AG09309 (cell line): ENCODE results near the gene PHAX.

Experiments used
- DNase-seq: peaks from one replicate; pipeline ENCODE4 v3.0.0-alpha.2; 2010; ENCODE audit warnings: low read depth
- H3K4me3 ChIP-seq: 2 replicates; pipeline ENCODE4 v1.5.1; 2011; ENCODE audit warnings: mild to moderate bottlenecking, low read depth, low read length, moderate library complexity; ENCODE audit not compliant: control insufficient read depth
- CTCF ChIP-seq: IDR thresholded peaks from 2 replicates; pipeline ENCODE4 v1.5.1; 2011; ENCODE audit warnings: mild to moderate bottlenecking, low read depth, low read length, inconsistent platforms; ENCODE audit not compliant: insufficient read depth, control insufficient read depth; ENCODE audit errors: missing control alignments

Gene PHAX

GRCh38 chr5:126576974-126577373 is 23.8 kb upstream of the PHAX start:
- DNase-seq: no peak
- H3K4me3 ChIP-seq: no peak overlapping the region
- TF ChIP-seq CTCF: no peak

GRCh38 chr5:126577415-126577814 is 23.3 kb upstream of the PHAX start:
- DNase-seq: no peak

GRCh38 chr5:126579716-126580115 is 21.0 kb upstream of the PHAX start:
- TF ChIP-seq CTCF: no peak
- no peak for DNase-seq
- no peak overlapping the region for H3K4me3 ChIP-seq

More at GRCh38 chr5:126577415-126577814, 23.3 kb upstream of the PHAX start:
- H3K4me3 ChIP-seq: no peak overlapping the region
- TF ChIP-seq CTCF: no peak

GRCh38 chr5:126583761-126584160 is 17.0 kb upstream of the PHAX start:
- no peak for DNase-seq
- TF ChIP-seq CTCF: no peak
- no peak overlapping the region for H3K4me3 ChIP-seq

GRCh38 chr5:126587551-126588390 is 13.0 kb upstream of the PHAX start:
- no peak for TF ChIP-seq CTCF
- no peak overlapping the region for H3K4me3 ChIP-seq
- no peak for DNase-seq

- no peak overlapping the region for H3K4me3 ChIP-seq
- no peak for TF ChIP-seq CTCF
- no peak for DNase-seq
Measured at GRCh38 chr5:126589536-126590297, 11.0 kb upstream of the PHAX start.
